HS-27A (cell line): Measurements from ENCODE around the gene DRAM2.

Experiments
- DNase-seq: peaks from one replicate; pipeline ENCODE4 v3.0.0-alpha.2; 2012; ENCODE audit warnings: low read depth, missing footprints

DRAM2 gene

GRCh38 chr1:111139956-111140679 lies at the start of gene DRAM2, which contains the start of gene CEPT1:
Gene DRAM2, minus strand, starts transcription at chr1:111140093. Its CDS starts 8,539 bp downstream, at chr1:111131554.
Gene CEPT1, plus strand, starts transcription at chr1:111140223. Its CDS starts 7,492 bp downstream, at chr1:111147715.
- peak; percentile 91 for DNase-seq

- DNase-seq: no peak
These were observed 44.8 kb upstream of the DRAM2 start for GRCh38 chr1:111184663-111185062.

GRCh38 chr1:111183308-111184069 lies 43.6 kb upstream of the DRAM2 start:
- DNase-seq: no peak

GRCh38 chr1:111182052-111182451 lies 42.2 kb upstream of the DRAM2 start:
- no peak for DNase-seq

- no peak for DNase-seq
These were observed 40.2 kb upstream of the DRAM2 start for GRCh38 chr1:111179968-111180533.

GRCh38 chr1:111176678-111177077 lies 36.8 kb upstream of the DRAM2 start:
- DNase-seq: no peak

- DNase-seq: no peak
These were observed 35.5 kb upstream of the DRAM2 start for GRCh38 chr1:111175349-111175748.

GRCh38 chr1:111174070-111174469 lies 34.2 kb upstream of the DRAM2 start:
- DNase-seq: no peak

GRCh38 chr1:111172463-111172862 lies 32.6 kb upstream of the DRAM2 start:
- DNase-seq: no peak

GRCh38 chr1:111164151-111164550 lies 24.3 kb upstream of the DRAM2 start:
- DNase-seq: no peak

GRCh38 chr1:111163363-111163762 lies 23.5 kb upstream of the DRAM2 start:
- no peak for DNase-seq

- no peak for DNase-seq
These were observed 22.6 kb upstream of the DRAM2 start for GRCh38 chr1:111162488-111162880.

GRCh38 chr1:111161843-111162487 lies 22.1 kb upstream of the DRAM2 start:
- no peak for DNase-seq

- DNase-seq: no peak
These were observed 17.5 kb upstream of the DRAM2 start for GRCh38 chr1:111157431-111157830.

- no peak for DNase-seq
These were observed 14.4 kb upstream of the DRAM2 start for GRCh38 chr1:111154021-111154999.

- no peak for DNase-seq
These were observed 11.9 kb upstream of the DRAM2 start for GRCh38 chr1:111151838-111152237.

GRCh38 chr1:111148376-111148881 lies 8.5 kb upstream of the DRAM2 start:
- no peak for DNase-seq

GRCh38 chr1:111147948-111148347 lies 8.1 kb upstream of the DRAM2 start:
- DNase-seq: no peak

- no peak for DNase-seq
These were observed 6.3 kb upstream of the DRAM2 start for GRCh38 chr1:111145963-111146768.

GRCh38 chr1:111145542-111145941 lies 5.6 kb upstream of the DRAM2 start:
- no peak for DNase-seq
